Mucosa of gallbladder (tissue), 1 donor: Measurements from ENCODE around the gene TNRC18. TPM values are rescaled to one million over a fixed set of nuclear protein-coding genes. Genes with fewer than 3 reads are reported as not detected.
A peak's percentile ranks its signal among the peaks of the same experiment; 100 is the strongest.

Experiments used
- DNase-seq: peaks from one replicate; pipeline ENCODE4 v3.0.0-alpha.2; 2020; ENCODE audit warnings: low spot score
- total RNA-seq: library from RNA; stranded (reverse); gene quantifications from one replicate; pipeline ENCODE4 v1.2.1, GENCODE V29; 2021
- donor health status: DM: no; HTN: no; CAD: no.

Gene TNRC18
- total RNA-seq, 1 donor from 2014 or later = 171 TPM

GRCh38 chr7:5452470-5452899 lies 28.9 kb upstream of the TNRC18 start:
- DNase-seq = no peak

- no peak for DNase-seq
Observed at GRCh38 chr7:5451391-5451790, 27.8 kb upstream of the TNRC18 start.

- peak; percentile 50 for DNase-seq
Observed at GRCh38 chr7:5450549-5451327, 27.1 kb upstream of the TNRC18 start.

- no peak for DNase-seq
Observed at GRCh38 chr7:5448378-5449037, 24.9 kb upstream of the TNRC18 start.

- DNase-seq = no peak
Observed at GRCh38 chr7:5445981-5446594, 22.5 kb upstream of the TNRC18 start.

GRCh38 chr7:5443678-5444077 lies 20.0 kb upstream of the TNRC18 start:
- DNase-seq = no peak

- DNase-seq = no peak
Observed at GRCh38 chr7:5442757-5443305, 19.2 kb upstream of the TNRC18 start.

- DNase-seq = no peak
Observed at GRCh38 chr7:5441840-5442503, 18.3 kb upstream of the TNRC18 start.

GRCh38 chr7:5439572-5440496 lies 16.2 kb upstream of the TNRC18 start:
- no peak for DNase-seq

GRCh38 chr7:5439209-5439571 lies 15.6 kb upstream of the TNRC18 start:
- no peak for DNase-seq

- DNase-seq = no peak
Observed at GRCh38 chr7:5437987-5438386, 14.4 kb upstream of the TNRC18 start.

- DNase-seq = no peak
Observed at GRCh38 chr7:5437348-5437892, 13.8 kb upstream of the TNRC18 start.

- DNase-seq = no peak
Observed at GRCh38 chr7:5436003-5436678, 12.5 kb upstream of the TNRC18 start.

- no peak for DNase-seq
Observed at GRCh38 chr7:5435291-5436002, 11.8 kb upstream of the TNRC18 start.

- no peak for DNase-seq
Observed at GRCh38 chr7:5433181-5433580, 9.5 kb upstream of the TNRC18 start.

GRCh38 chr7:5432691-5433090 lies 9.1 kb upstream of the TNRC18 start:
- no peak for DNase-seq

GRCh38 chr7:5431560-5432015 lies 8.0 kb upstream of the TNRC18 start:
- DNase-seq = no peak

- DNase-seq = no peak
Observed at GRCh38 chr7:5430612-5430947, 6.9 kb upstream of the TNRC18 start.

- DNase-seq = peak; percentile 30
Observed at GRCh38 chr7:5429857-5430611, 6.4 kb upstream of the TNRC18 start.
